Measurements from ENCODE around the gene PDZRN4. TPM values are rescaled to one million over a fixed set of nuclear protein-coding genes. Genes with fewer than 3 reads are reported as not detected.

Gene PDZRN4
- total and polyA plus RNA-seq, 5 donors from 2014 or later = not detected

DNA sequence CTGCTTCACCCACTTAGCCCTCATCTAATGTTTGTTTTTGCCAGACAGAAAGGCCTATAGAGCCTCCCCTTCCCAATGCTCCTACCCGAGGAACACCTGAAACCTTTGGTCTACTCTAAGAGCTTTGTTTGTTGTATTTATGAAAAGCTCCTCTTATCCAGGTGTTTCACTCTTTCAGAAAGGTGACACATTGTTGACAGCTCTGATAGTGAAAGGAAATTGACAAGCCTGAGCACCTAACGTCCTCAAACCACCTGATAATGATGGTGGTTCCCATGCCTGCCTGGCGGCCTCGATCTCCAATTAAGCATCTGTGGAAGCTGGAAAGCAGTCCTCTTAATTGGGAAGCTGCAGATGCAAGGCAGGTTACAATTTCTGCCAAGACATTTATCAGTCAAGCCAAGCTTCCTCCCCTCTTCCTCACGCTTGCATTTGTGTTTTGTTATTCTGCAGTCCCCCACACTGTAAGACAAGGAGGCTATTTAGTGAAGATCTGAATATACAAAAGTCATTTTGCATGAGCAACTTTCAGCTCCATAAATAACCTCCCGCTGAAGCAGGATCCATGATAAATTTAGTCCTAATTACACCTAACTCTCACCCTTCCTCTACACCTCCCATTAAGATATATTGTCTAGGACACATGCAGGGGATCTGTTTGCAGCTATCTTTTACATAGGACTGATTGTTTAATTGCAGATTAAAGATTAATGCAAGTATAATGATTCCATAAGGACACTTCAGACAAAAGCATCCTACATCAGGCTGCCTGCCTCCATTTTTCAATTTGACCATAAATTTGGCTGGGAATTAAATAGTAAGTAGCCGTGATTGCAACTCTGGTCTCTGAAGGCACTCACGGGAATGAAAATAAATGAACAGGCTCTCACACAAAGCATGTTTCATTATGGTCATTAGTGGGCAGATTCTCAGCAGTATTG is 288.6 kb downstream of the PDZRN4 start:
- ATAC-seq (ENCODE audit: low read depth in 2 of 2) (no peak), DNase-seq (no peak)
- no peaks in the 10 kb centered on the region for H3K9me3 ChIP-seq (ENCODE audit: control insufficient read depth in 2 of 2, low read length in 2 of 2)
- H3K27ac Mint-ChIP-seq = no peak overlapping the region
- no peaks in the 10 kb centered on the region for H3K4me1 Mint-ChIP-seq
- peaks cover 4% of the 10 kb centered on the region for H3K27me3 ChIP-seq (ENCODE audit: control insufficient read depth, insufficient read depth, low read length)
- no peaks in the 10 kb centered on the region for H3K36me3 ChIP-seq (ENCODE audit: control insufficient read depth, insufficient read depth, low read length)
- H3K36me3 Mint-ChIP-seq = no peaks in the 10 kb centered on the region
- no peak overlapping the region for H3K4me3 ChIP-seq (ENCODE audit: low read depth, low read length)
- no peaks in the 10 kb centered on the region for H3K4me1 ChIP-seq (ENCODE audit: control insufficient read depth, insufficient read depth, low read length, poor library complexity, severe bottlenecking)
- H3K4me3 Mint-ChIP-seq = no peak overlapping the region
- H3K27ac ChIP-seq (ENCODE audit: insufficient read depth, low read length, poor library complexity, severe bottlenecking) = no peak overlapping the region
- H3K9me3 Mint-ChIP-seq = no peaks in the 10 kb centered on the region
- peaks cover 12% of the 10 kb centered on the region for H3K27me3 Mint-ChIP-seq

DNA sequence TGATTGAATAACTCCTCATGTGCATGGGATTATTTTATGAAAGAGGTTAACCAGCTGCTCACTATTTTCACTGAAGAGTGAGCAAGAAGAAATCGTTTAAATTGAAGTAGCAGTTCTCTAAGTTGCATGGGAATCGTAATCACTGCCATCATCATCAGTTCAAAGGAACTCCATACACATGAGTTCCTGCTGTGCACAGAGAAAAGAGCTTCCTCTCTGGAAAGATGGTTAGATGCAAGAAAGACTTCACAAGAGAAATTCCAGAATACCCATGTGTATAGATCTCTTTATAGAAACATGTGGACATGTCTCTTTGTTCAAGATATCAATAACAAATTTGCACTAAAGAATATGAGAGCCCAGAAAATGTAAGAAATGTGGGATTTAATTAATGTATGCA is 291.3 kb downstream of the PDZRN4 start:
- DNase-seq (no peak), ATAC-seq (ENCODE audit: low read depth in 2 of 2) (no peak)
- peaks cover 15% of the 10 kb centered on the region for H3K27me3 Mint-ChIP-seq
- no peaks in the 10 kb centered on the region for H3K4me1 Mint-ChIP-seq
- no peak overlapping the region for H3K4me3 Mint-ChIP-seq
- no peak overlapping the region for H3K27ac Mint-ChIP-seq
- H3K36me3 ChIP-seq (ENCODE audit: control insufficient read depth, insufficient read depth, low read length) = no peaks in the 10 kb centered on the region
- peaks cover 4% of the 10 kb centered on the region for H3K27me3 ChIP-seq (ENCODE audit: control insufficient read depth, insufficient read depth, low read length)
- H3K36me3 Mint-ChIP-seq = no peaks in the 10 kb centered on the region
- no peaks in the 10 kb centered on the region for H3K9me3 ChIP-seq (ENCODE audit: control insufficient read depth in 2 of 2, low read length in 2 of 2)
- H3K4me1 ChIP-seq (ENCODE audit: control insufficient read depth, insufficient read depth, low read length, poor library complexity, severe bottlenecking) = no peaks in the 10 kb centered on the region
- no peak overlapping the region for H3K4me3 ChIP-seq (ENCODE audit: low read depth, low read length)
- H3K9me3 Mint-ChIP-seq = peaks cover 0 to 1% (median 0%) of the 10 kb centered on the region in 7 donors
- no peak overlapping the region for H3K27ac ChIP-seq (ENCODE audit: insufficient read depth, low read length, poor library complexity, severe bottlenecking)

GRCh38 chr12:41485203-41485602 is 297.1 kb downstream of the PDZRN4 start:
- H3K4me3 Mint-ChIP-seq = no peak overlapping the region
- Histone ChIP-seq H3K4me1 (ENCODE audit: control insufficient read depth, insufficient read depth, low read length, poor library complexity, severe bottlenecking) (no peaks in the 10 kb centered on the region), H3K4me3 (ENCODE audit: low read depth, low read length) (no peak overlapping the region), H3K36me3 (ENCODE audit: control insufficient read depth, insufficient read depth, low read length) (no peaks in the 10 kb centered on the region), H3K27ac (ENCODE audit: insufficient read depth, low read length, poor library complexity, severe bottlenecking) (no peak overlapping the region), H3K9me3 (ENCODE audit: control insufficient read depth in 2 of 2, low read length in 2 of 2) (no peaks in the 10 kb centered on the region), H3K27me3 (ENCODE audit: control insufficient read depth, insufficient read depth, low read length) (peaks cover 2% of the 10 kb centered on the region)
- H3K9me3 Mint-ChIP-seq = peaks cover 0 to 3% (median 0%) of the 10 kb centered on the region in 7 donors
- no peaks in the 10 kb centered on the region for H3K4me1 Mint-ChIP-seq
- H3K36me3 Mint-ChIP-seq = no peaks in the 10 kb centered on the region
- DNase-seq (no peak), ATAC-seq (ENCODE audit: low read depth in 2 of 2) (no peak)
- H3K27ac Mint-ChIP-seq = no peak overlapping the region
- H3K27me3 Mint-ChIP-seq = peaks cover 6% of the 10 kb centered on the region

- Histone ChIP-seq H3K27ac (ENCODE audit: insufficient read depth, low read length, poor library complexity, severe bottlenecking) (no peak overlapping the region), H3K9me3 (ENCODE audit: control insufficient read depth in 2 of 2, low read length in 2 of 2) (no peaks in the 10 kb centered on the region), H3K4me1 (ENCODE audit: control insufficient read depth, insufficient read depth, low read length, poor library complexity, severe bottlenecking) (no peaks in the 10 kb centered on the region), H3K4me3 (ENCODE audit: low read depth, low read length) (no peak overlapping the region), H3K27me3 (ENCODE audit: control insufficient read depth, insufficient read depth, low read length) (no peaks in the 10 kb centered on the region), H3K36me3 (ENCODE audit: control insufficient read depth, insufficient read depth, low read length) (no peaks in the 10 kb centered on the region)
- no peak for ATAC-seq (ENCODE audit: low read depth in 2 of 2)
- Mint-ChIP-seq H3K27ac (no peak overlapping the region), H3K4me3 (no peak overlapping the region), H3K36me3 (no peaks in the 10 kb centered on the region), H3K9me3 (peaks cover 0 to 3% (median 0%) of the 10 kb centered on the region in 7 donors), H3K4me1 (no peaks in the 10 kb centered on the region), H3K27me3 (peaks cover 6% of the 10 kb centered on the region)
- no peak for DNase-seq
Measured at GRCh38 chr12:41486718-41487117, 298.6 kb downstream of the PDZRN4 start.

DNA sequence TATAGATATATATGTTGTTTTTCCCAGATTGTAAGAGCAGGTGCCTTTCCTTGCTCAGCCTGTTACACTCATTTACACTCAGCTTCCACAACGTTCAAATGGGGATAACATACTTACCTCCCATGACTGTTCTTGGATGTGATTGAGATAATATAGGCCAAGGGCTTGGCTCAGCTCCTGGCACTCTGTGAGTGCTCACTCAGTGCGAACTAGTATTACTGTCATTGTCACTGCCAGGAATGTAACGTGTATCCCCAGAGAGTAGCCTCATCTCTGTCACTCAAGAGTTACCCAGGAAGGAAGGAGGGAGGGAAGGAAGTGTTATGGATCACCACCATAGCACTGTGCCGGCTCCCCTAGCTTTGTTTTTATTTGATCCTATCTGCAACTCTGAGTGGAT is 307.9 kb downstream of the PDZRN4 start:
- no peak overlapping the region for H3K4me3 ChIP-seq (ENCODE audit: low read depth, low read length)
- Mint-ChIP-seq H3K27ac (no peak overlapping the region), H3K9me3 (peaks cover 0 to 2% (median 0%) of the 10 kb centered on the region in 7 donors), H3K4me3 (no peak overlapping the region), H3K36me3 (no peaks in the 10 kb centered on the region), H3K27me3 (peaks cover 5% of the 10 kb centered on the region), H3K4me1 (no peaks in the 10 kb centered on the region)
- H3K9me3 ChIP-seq (ENCODE audit: control insufficient read depth in 2 of 2, low read length in 2 of 2) = no peaks in the 10 kb centered on the region
- no peak for DNase-seq
- no peaks in the 10 kb centered on the region for H3K36me3 ChIP-seq (ENCODE audit: control insufficient read depth, insufficient read depth, low read length)
- ATAC-seq (ENCODE audit: low read depth in 2 of 2) = no peak
- no peak overlapping the region for H3K27ac ChIP-seq (ENCODE audit: insufficient read depth, low read length, poor library complexity, severe bottlenecking)
- no peaks in the 10 kb centered on the region for H3K4me1 ChIP-seq (ENCODE audit: control insufficient read depth, insufficient read depth, low read length, poor library complexity, severe bottlenecking)
- no peaks in the 10 kb centered on the region for H3K27me3 ChIP-seq (ENCODE audit: control insufficient read depth, insufficient read depth, low read length)

GRCh38 chr12:41497409-41497808 is 309.3 kb downstream of the PDZRN4 start:
- Histone ChIP-seq H3K27ac (ENCODE audit: insufficient read depth, low read length, poor library complexity, severe bottlenecking) (no peak overlapping the region), H3K4me1 (ENCODE audit: control insufficient read depth, insufficient read depth, low read length, poor library complexity, severe bottlenecking) (no peaks in the 10 kb centered on the region), H3K27me3 (ENCODE audit: control insufficient read depth, insufficient read depth, low read length) (no peaks in the 10 kb centered on the region), H3K36me3 (ENCODE audit: control insufficient read depth, insufficient read depth, low read length) (no peaks in the 10 kb centered on the region), H3K9me3 (ENCODE audit: control insufficient read depth in 2 of 2, low read length in 2 of 2) (no peaks in the 10 kb centered on the region), H3K4me3 (ENCODE audit: low read depth, low read length) (no peak overlapping the region)
- DNase-seq = no peak
- Mint-ChIP-seq H3K27me3 (peaks cover 5% of the 10 kb centered on the region), H3K4me3 (no peak overlapping the region), H3K4me1 (no peaks in the 10 kb centered on the region), H3K27ac (no peak overlapping the region), H3K9me3 (peaks cover 0 to 2% (median 0%) of the 10 kb centered on the region in 7 donors), H3K36me3 (no peaks in the 10 kb centered on the region)
- no peak for ATAC-seq (ENCODE audit: low read depth in 2 of 2)

DNA sequence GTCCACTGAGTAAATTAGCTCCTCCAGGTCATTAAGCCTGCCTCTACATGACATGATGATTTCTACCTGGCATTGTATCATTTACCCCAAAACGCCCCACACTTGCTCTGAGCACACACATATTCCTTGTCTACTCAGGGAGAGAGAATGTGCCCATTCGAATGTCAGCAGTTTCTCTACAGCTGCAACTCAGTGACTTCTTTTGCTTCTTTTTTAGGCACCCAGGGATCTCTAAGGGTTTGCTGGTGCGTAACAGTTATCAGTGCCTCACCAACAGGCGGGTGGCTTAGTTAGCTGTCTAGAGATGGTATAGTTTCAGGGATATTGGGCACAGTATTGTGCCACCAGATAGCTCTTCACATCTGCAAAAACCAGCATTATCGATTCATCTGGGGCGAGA is 316.9 kb downstream of the PDZRN4 start:
- Mint-ChIP-seq H3K27me3 (peaks cover 4% of the 10 kb centered on the region), H3K9me3 (peaks cover 0 to 2% (median 0%) of the 10 kb centered on the region in 7 donors), H3K4me1 (no peaks in the 10 kb centered on the region), H3K4me3 (no peak overlapping the region), H3K27ac (no peak overlapping the region), H3K36me3 (no peaks in the 10 kb centered on the region)
- Histone ChIP-seq H3K27me3 (ENCODE audit: control insufficient read depth, insufficient read depth, low read length) (no peaks in the 10 kb centered on the region), H3K9me3 (ENCODE audit: control insufficient read depth in 2 of 2, low read length in 2 of 2) (no peaks in the 10 kb centered on the region), H3K27ac (ENCODE audit: insufficient read depth, low read length, poor library complexity, severe bottlenecking) (no peak overlapping the region), H3K4me3 (ENCODE audit: low read depth, low read length) (no peak overlapping the region), H3K36me3 (ENCODE audit: control insufficient read depth, insufficient read depth, low read length) (no peaks in the 10 kb centered on the region), H3K4me1 (ENCODE audit: control insufficient read depth, insufficient read depth, low read length, poor library complexity, severe bottlenecking) (no peaks in the 10 kb centered on the region)
- no peak for ATAC-seq (ENCODE audit: low read depth in 2 of 2)
- DNase-seq = no peak

DNA sequence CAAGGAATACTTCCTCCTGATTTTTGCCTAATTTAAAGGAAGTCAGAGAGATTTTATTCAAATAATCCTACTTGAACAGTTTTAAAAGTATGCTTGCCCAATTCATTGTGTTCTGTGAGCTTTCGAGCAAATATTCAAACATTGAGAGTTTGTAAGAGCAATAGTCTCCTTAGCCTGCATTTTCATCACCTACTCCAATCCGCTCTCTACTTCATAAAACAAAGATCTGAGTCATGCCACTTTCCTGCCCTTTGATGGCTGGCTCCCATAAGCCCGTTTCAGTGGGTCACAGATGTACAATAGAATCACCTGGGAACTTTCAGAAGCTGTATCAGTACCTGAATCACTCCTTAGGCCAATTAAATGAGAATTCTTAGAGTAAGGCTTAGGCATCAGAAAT is 319.2 kb downstream of the PDZRN4 start:
- H3K4me1 Mint-ChIP-seq = no peaks in the 10 kb centered on the region
- no peaks in the 10 kb centered on the region for H3K36me3 ChIP-seq (ENCODE audit: control insufficient read depth, insufficient read depth, low read length)
- no peak overlapping the region for H3K27ac Mint-ChIP-seq
- H3K9me3 Mint-ChIP-seq = peaks cover 0 to 2% (median 0%) of the 10 kb centered on the region in 7 donors
- no peak overlapping the region for H3K4me3 Mint-ChIP-seq
- ATAC-seq (ENCODE audit: low read depth in 2 of 2) (no peak), DNase-seq (no peak)
- H3K4me3 ChIP-seq (ENCODE audit: low read depth, low read length) = no peak overlapping the region
- H3K27ac ChIP-seq (ENCODE audit: insufficient read depth, low read length, poor library complexity, severe bottlenecking) = no peak overlapping the region
- peaks cover 2% of the 10 kb centered on the region for H3K27me3 ChIP-seq (ENCODE audit: control insufficient read depth, insufficient read depth, low read length)
- H3K36me3 Mint-ChIP-seq = no peaks in the 10 kb centered on the region
- no peaks in the 10 kb centered on the region for H3K4me1 ChIP-seq (ENCODE audit: control insufficient read depth, insufficient read depth, low read length, poor library complexity, severe bottlenecking)
- no peaks in the 10 kb centered on the region for H3K9me3 ChIP-seq (ENCODE audit: control insufficient read depth in 2 of 2, low read length in 2 of 2)
- peaks cover 4% of the 10 kb centered on the region for H3K27me3 Mint-ChIP-seq

Measured in CD4-positive, CD25-positive, alpha-beta regulatory T cell (primary cell).